Urinary bladder (tissue), 2 donors: ENCODE measurements around the gene STARD9. TPM values are rescaled to one million over a fixed set of nuclear protein-coding genes. Genes with fewer than 3 reads are reported as not detected.

Source experiments
- polyA plus RNA-seq: library from polyadenylated mRNA; stranded (reverse); fragments of 200-250 nt; gene quantifications from one replicate; pipeline ENCODE4 v1.2.3, GENCODE V29; 2013
- total RNA-seq: library from RNA; depleted of rRNA; stranded (reverse); fragments of >200 nt; gene quantifications from one replicate; pipeline ENCODE4 v1.2.3, GENCODE V29; 2014
- donor health status: healthy.

The STARD9 gene
- total and polyA plus RNA-seq, 2 donors, result 11.1 to 46.3 TPM

Other genes with a start within 250 kb of the STARD9 start
- 8.6 TPM for gene CAPN3, start 216.1 kb upstream of the STARD9 start, total RNA-seq
- 6.3 TPM for gene CAPN3, start 216.1 kb upstream of the STARD9 start, polyA plus RNA-seq
- 92.7 TPM for gene ZNF106, start 84.5 kb upstream of the STARD9 start, total RNA-seq
- gene ZNF106, start 84.5 kb upstream of the STARD9 start, polyA plus RNA-seq, result 24.8 TPM
- gene SNAP23, start 80.0 kb upstream of the STARD9 start, total RNA-seq, result 94.3 TPM
- gene SNAP23, start 80.0 kb upstream of the STARD9 start, polyA plus RNA-seq, result 47.8 TPM
- gene LRRC57, start 26.8 kb upstream of the STARD9 start, total RNA-seq, result 20.7 TPM
- gene LRRC57, start 26.8 kb upstream of the STARD9 start, polyA plus RNA-seq, result 10.2 TPM
- 33.5 TPM for gene HAUS2, start 26.8 kb upstream of the STARD9 start, total RNA-seq
- 12.5 TPM for gene HAUS2, start 26.8 kb upstream of the STARD9 start, polyA plus RNA-seq
- 8.2 TPM for gene CDAN1, start 161.5 kb downstream of the STARD9 start, total RNA-seq
- gene CDAN1, start 161.5 kb downstream of the STARD9 start, polyA plus RNA-seq, result 10.4 TPM